HepG2 (cell line): ENCODE measurements around the gene GAB3. TPM values are rescaled to one million over a fixed set of nuclear protein-coding genes. Genes with fewer than 3 reads are reported as not detected.

ENCODE experiments used
- ATAC-seq: fragments of 200-7000 bp; cut with Tn5 transposase; 3 replicates; pipeline ENCODE4 v1.9.1; 2020; ENCODE audit warnings: mild to moderate bottlenecking, moderate library complexity
- BruUV-seq: library from RNA; stranded (reverse); fragments of 400-500 nt; replicated peaks from 2 replicates; lab custom pipeline; 2021; lab: Mats Ljungman, UMichigan
- CTCF ChIA-PET: fragments of 300-600 bp; formaldehyde crosslinking; extraction: SDS; loops from one replicate; lab custom pipeline; 2021; ENCODE audit warnings: low total read pairs, inconsistent platforms, low intra/inter-chr PET ratio; lab: Yijun Ruan, JAX
- POLR2A ChIA-PET: fragments of 350-600 bp; sonication (Branson Sonifier 250); formaldehyde crosslinking; loops from one replicate; lab custom pipeline; 2020; ENCODE audit warnings: antibody characterized with exemption, inconsistent platforms; lab: Yijun Ruan, JAX
- DNase-seq: peaks from one replicate; pipeline ENCODE4 v3.0.0-alpha.2; 2015; ENCODE audit warnings: low spot score
- FAIRE-seq: peaks from 3 replicates; lab custom pipeline; 2011; peaks lifted over from hg19 to GRCh38; lab: Jason Lieb, UNC
- H2AFZ ChIP-seq: one replicate; pipeline ENCODE4 v1.6.1; 2011; ENCODE audit warnings: low read length, inconsistent platforms
- H3K27ac ChIP-seq: fragments of 300-600 bp; 3 replicates; pipeline ENCODE4 v1.8.0; 2011; ENCODE audit warnings: mixed run types, mild to moderate bottlenecking, mixed read lengths, low read length, inconsistent platforms; ENCODE audit not compliant: insufficient read depth; ENCODE audit errors: extremely low read length
- H3K27me3 ChIP-seq, 2 experiments: fragments of 200-600 bp in 1 of 2; 2 replicates in 1 of 2; 3 replicates in 1 of 2; pipeline versions ENCODE4 v1.6.0 to v1.8.0; 2011; ENCODE audit warnings: low read length in 2 of 2, mild to moderate bottlenecking in 2 of 2, moderate library complexity in 2 of 2, inconsistent platforms in 1 of 2; ENCODE audit not compliant: insufficient read depth in 2 of 2, control insufficient read depth in 1 of 2
- H3K36me3 ChIP-seq, 2 experiments: fragments of 200-600 bp in 1 of 2; replicated peaks in 1 of 2; 2 replicates in 1 of 2; 3 replicates in 1 of 2; pipeline versions ENCODE4 v1.5.1 to v1.8.0; 2011; ENCODE audit warnings: low read length in 2 of 2, inconsistent platforms in 1 of 2; ENCODE audit not compliant: insufficient read depth in 2 of 2, control insufficient read depth in 1 of 2
- H3K4me1 ChIP-seq: 2 replicates; pipeline ENCODE4 v1.5.1; 2012; ENCODE audit warnings: low read length, inconsistent platforms; ENCODE audit not compliant: insufficient read depth
- H3K4me2 ChIP-seq: 2 replicates; pipeline ENCODE4 v1.6.0; 2011; ENCODE audit warnings: low read depth, low read length, inconsistent platforms
- H3K4me3 ChIP-seq, 3 experiments: fragments of 200-600 bp in 1 of 3; sonication (generic), shearing (Covaris generic) in 1 of 3; replicated peaks in 1 of 3; 2 replicates each; pipeline ENCODE4 v1.5.1; 2011 to 2016; ENCODE audit warnings: low read length in 3 of 3, inconsistent platforms in 2 of 3, low read depth in 2 of 3, mild to moderate bottlenecking in 2 of 3, control low read depth in 1 of 3, mixed read lengths in 1 of 3; ENCODE audit not compliant: insufficient read depth in 1 of 3
- H3K79me2 ChIP-seq: one replicate; pipeline ENCODE4 v1.6.1; 2011; ENCODE audit warnings: low read length, inconsistent platforms; ENCODE audit not compliant: insufficient read depth
- H3K9ac ChIP-seq: 2 replicates; pipeline ENCODE4 v1.6.0; 2011; ENCODE audit warnings: mild to moderate bottlenecking, low read depth, low read length, inconsistent platforms; ENCODE audit not compliant: insufficient read depth
- H3K9me3 ChIP-seq: 2 replicates; pipeline ENCODE4 v1.5.1; 2012; ENCODE audit warnings: mild to moderate bottlenecking, low read length
- H4K20me1 ChIP-seq: 2 replicates; pipeline ENCODE4 v1.6.0; 2011; ENCODE audit warnings: inconsistent platforms, mild to moderate bottlenecking, low read length, moderate library complexity; ENCODE audit not compliant: insufficient read depth
- CHD2 ChIP-seq: IDR thresholded peaks from 2 replicates; pipeline ENCODE4 v1.6.1; 2011; ENCODE audit warnings: low read depth, low read length, improper control_type of control experiment
- HOXA3 ChIP-seq: sonication (generic); formaldehyde crosslinking; IDR thresholded peaks from 2 replicates; pipeline ENCODE4 v1.5.0; 2020; ENCODE audit warnings: missing genetic modification reagents
- MAFF ChIP-seq: IDR thresholded peaks from 2 replicates; pipeline ENCODE4 v1.6.1; 2011; ENCODE audit warnings: low read depth, low read length, improper control_type of control experiment
- MEIS1 ChIP-seq: sonication (generic); formaldehyde crosslinking; IDR thresholded peaks from 2 replicates; pipeline ENCODE4 v1.9.0; 2021; ENCODE audit warnings: mild to moderate bottlenecking, missing genetic modification reagents, moderate library complexity, borderline replicate concordance
- ZFP91 ChIP-seq: sonication (generic); formaldehyde crosslinking; IDR thresholded peaks from 2 replicates; pipeline ENCODE4 v1.9.0; 2022; ENCODE audit warnings: missing genetic modification reagents, mild to moderate bottlenecking, borderline replicate concordance
- ZNF101 ChIP-seq: sonication (generic); formaldehyde crosslinking; IDR thresholded peaks from 2 replicates; pipeline ENCODE4 v1.4.0; 2020; ENCODE audit warnings: mild to moderate bottlenecking, low read depth, missing genetic modification reagents, borderline replicate concordance
- WGBS: methylation state at CpG from one replicate; pipeline ENCODE4 v1.1.6; 2017; ENCODE audit warnings: low lambda C conversion rate; 5-methylcytosine and 5-hydroxymethylcytosine counted together
- in situ Hi-C: cut with HindIII; loops from 2 replicates; pipeline ENCODE4 v1.10.0; 2017; ENCODE audit warnings: low pct_unique_long_range_greater_than_20kb; ENCODE audit not compliant: extremely low pct_ligation_motif_present
- intact Hi-C: fragments of 100-400 bp; cut with micrococcal nuclease; formaldehyde crosslinking; loops from one replicate; pipeline ENCODE4 v1.10.0; 2022; ENCODE audit not compliant: unreplicated experiment
- polyA plus RNA-seq, 8 experiments: library from polyadenylated mRNA; depleted of rRNA in 3 of 8; stranded (reverse) in 7 of 8; unstranded in 1 of 8; fragments of >200 nt; fragmentation: Illumina TruSeq in 4 of 8; extraction: Trizol in 4 of 8; gene quantifications; 2 replicates each; pipeline versions ENCODE4 v1.2.1 to v1.2.3, GENCODE V29; 2011 to 2016; ENCODE audit warnings: low read depth in 4 of 8, missing spikeins in 1 of 8, mixed read lengths in 1 of 8; ENCODE audit not compliant: insufficient read depth in 1 of 8
- total RNA-seq, 5 experiments: library from RNA; depleted of rRNA; stranded (reverse); fragments of >200 nt; fragmentation: Illumina TruSeq; extraction: Trizol; gene quantifications; 2 replicates each; pipeline ENCODE4 v1.2.3, GENCODE V29; 2016; ENCODE audit warnings: low read depth in 1 of 5

Gene GAB3
- total and polyA plus RNA-seq, 2 of the 13 experiments (the other 11 are each of a cell fraction or from before 2014, with no cell fraction given) = not detected

- no peak overlapping the region for H2AFZ ChIP-seq
- ChIA-PET POLR2A (no interaction called here), CTCF (no interaction called here)
- 36% methylated on average over 3 of the region's 3 CpGs for WGBS
- DNase-seq = no peak
- H3K27ac ChIP-seq = no peak overlapping the region
- TF ChIP-seq ZNF101 (CRISPR knock-in tag) = no peak
- no peak for TF ChIP-seq ZFP91
- TF ChIP-seq CHD2 = no peak
- no peak for TF ChIP-seq MEIS1 (CRISPR knock-in tag)
- TF ChIP-seq MAFF = no peak
- in situ Hi-C loops = no loop called here
- H3K27me3 ChIP-seq = no peaks in the 10 kb centered on the region; a peak in 1 of 5 replicates
- H3K36me3 ChIP-seq = no peaks in the 10 kb centered on the region
- H3K4me1 ChIP-seq = 0 out of 2 replicates have a peak, but pooled peaks cover 5% of the 10 kb centered on the region
- FAIRE-seq = no peak
- no peak overlapping the region for H3K4me3 ChIP-seq
- intact Hi-C loops = no loop called here
- no peak for ATAC-seq
- no peaks in the 10 kb centered on the region for H4K20me1 ChIP-seq
- no TSS peak for BruUV-seq
- H3K9ac ChIP-seq = no peak overlapping the region
- no peaks in the 10 kb centered on the region for H3K79me2 ChIP-seq
- no peak overlapping the region for H3K4me2 ChIP-seq
- H3K9me3 ChIP-seq = no peaks in the 10 kb centered on the region
Measured at GRCh38 chrX:154729439-154729838, 21.4 kb downstream of the GAB3 start.

GRCh38 chrX:154728431-154729190, 22.3 kb downstream of the GAB3 start:
- POLR2A ChIA-PET = no interaction called here
- no peak overlapping the region for H3K4me2 ChIP-seq
- intact Hi-C loops = no loop called here

More at GRCh38 chrX:154728431-154729190, 22.3 kb downstream of the GAB3 start:
- no peak for FAIRE-seq
- in situ Hi-C loops = no loop called here
- no peak overlapping the region for H2AFZ ChIP-seq
- H3K36me3 ChIP-seq = no peaks in the 10 kb centered on the region
- H3K9me3 ChIP-seq = no peaks in the 10 kb centered on the region
- H3K9ac ChIP-seq = no peak overlapping the region
- 27% methylated on average over 5 of the region's 7 CpGs for WGBS
- H3K4me1 ChIP-seq = no peaks in the 10 kb centered on the region
- no peaks in the 10 kb centered on the region for H4K20me1 ChIP-seq
- CTCF ChIA-PET = no interaction called here
- H3K4me3 ChIP-seq = no peak overlapping the region
- BruUV-seq = no TSS peak
- no peak overlapping the region for H3K27ac ChIP-seq
- no peaks in the 10 kb centered on the region for H3K79me2 ChIP-seq
- ATAC-seq = no peak
- TF ChIP-seq HOXA3 (CRISPR knock-in tag) = no peak
- DNase-seq = no peak
- H3K27me3 ChIP-seq = no peaks in the 10 kb centered on the region
